ENCODE results near the gene RBPJ.

DNA sequence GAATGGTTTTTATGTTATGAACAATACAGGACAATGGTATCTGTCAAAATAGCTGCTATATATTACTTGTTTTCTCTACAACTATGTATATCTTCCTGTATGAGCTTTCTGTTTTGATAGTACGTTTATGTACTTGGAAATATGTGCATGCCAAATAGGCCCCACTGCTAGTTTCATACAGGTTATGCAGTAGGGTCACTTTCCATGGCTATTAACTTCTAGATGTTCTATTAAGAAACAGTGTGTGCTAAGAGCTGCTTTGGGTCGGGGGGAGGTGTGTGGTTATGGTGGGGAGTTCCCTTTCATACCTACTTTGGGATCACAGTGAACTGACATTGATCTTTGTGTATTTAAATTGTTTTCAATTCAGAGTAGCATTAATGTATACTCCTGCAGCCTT lies 30.9 kb downstream of the RBPJ start:
- TF ChIP-seq, protein P1, sequence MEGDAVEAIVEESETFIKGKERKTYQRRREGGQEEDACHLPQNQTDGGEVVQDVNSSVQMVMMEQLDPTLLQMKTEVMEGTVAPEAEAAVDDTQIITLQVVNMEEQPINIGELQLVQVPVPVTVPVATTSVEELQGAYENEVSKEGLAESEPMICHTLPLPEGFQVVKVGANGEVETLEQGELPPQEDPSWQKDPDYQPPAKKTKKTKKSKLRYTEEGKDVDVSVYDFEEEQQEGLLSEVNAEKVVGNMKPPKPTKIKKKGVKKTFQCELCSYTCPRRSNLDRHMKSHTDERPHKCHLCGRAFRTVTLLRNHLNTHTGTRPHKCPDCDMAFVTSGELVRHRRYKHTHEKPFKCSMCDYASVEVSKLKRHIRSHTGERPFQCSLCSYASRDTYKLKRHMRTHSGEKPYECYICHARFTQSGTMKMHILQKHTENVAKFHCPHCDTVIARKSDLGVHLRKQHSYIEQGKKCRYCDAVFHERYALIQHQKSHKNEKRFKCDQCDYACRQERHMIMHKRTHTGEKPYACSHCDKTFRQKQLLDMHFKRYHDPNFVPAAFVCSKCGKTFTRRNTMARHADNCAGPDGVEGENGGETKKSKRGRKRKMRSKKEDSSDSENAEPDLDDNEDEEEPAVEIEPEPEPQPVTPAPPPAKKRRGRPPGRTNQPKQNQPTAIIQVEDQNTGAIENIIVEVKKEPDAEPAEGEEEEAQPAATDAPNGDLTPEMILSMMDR (IDR thresholded peaks at IDR 0.05) = no peak
- no peak for TF ChIP-seq POLR2A (IDR thresholded peaks at IDR 0.05)
